Activated CD4-positive, CD25-positive, alpha-beta regulatory T cell treated with anti-CD3 and anti-CD28 coated beads, Interleukin-2, amount 50 U/mL, for 24 hours (primary cell): ENCODE measurements around the gene AKAP8L.
A peak's percentile ranks its signal among the peaks of the same experiment; 100 is the strongest.
"Not testable (repeated sequence)": the region's sequence is repeated elsewhere in the genome, so short reads cannot be mapped to it uniquely, and the experiment has no call there.

Experiments used
- ATAC-seq, 2 donors: fragments of 150-1000 bp; cut with Tn5 transposase; one replicate each; pipeline ENCODE4 v1.10.0; 2021; ENCODE audit warnings: mild to moderate bottlenecking in 1 of 2, moderate library complexity in 1 of 2

AKAP8L gene

GRCh38 chr19:15352535-15352934 lies 66.3 kb downstream of the AKAP8L start:
- not testable (repeated sequence) for ATAC-seq

DNA sequence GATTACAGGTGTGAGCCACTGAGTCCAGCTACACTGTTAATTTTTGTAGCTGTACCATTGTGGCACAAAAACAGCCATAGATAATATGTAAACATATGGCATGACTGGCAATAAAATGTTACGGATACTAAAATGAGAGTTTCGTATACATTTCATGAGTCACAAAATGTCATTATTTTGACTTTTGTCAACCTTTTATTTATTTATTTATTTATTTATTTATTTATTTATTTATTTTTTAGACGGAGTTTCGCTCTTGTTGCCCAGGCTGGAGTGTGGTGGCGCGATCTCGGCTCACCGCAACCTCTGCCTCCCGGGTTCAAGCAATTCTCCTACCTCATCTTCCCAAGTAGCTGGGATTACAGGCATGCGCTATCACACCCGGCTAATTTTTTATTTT lies 77.5 kb downstream of the AKAP8L start:
- ATAC-seq = not testable (repeated sequence)

- no peak for ATAC-seq
These were observed 78.7 kb downstream of the AKAP8L start for GRCh38 chr19:15340086-15340485.

GRCh38 chr19:15337202-15337601 lies 81.6 kb downstream of the AKAP8L start:
- ATAC-seq = no peak

GRCh38 chr19:15335992-15336391 lies 82.8 kb downstream of the AKAP8L start:
- not testable (repeated sequence) for ATAC-seq

DNA sequence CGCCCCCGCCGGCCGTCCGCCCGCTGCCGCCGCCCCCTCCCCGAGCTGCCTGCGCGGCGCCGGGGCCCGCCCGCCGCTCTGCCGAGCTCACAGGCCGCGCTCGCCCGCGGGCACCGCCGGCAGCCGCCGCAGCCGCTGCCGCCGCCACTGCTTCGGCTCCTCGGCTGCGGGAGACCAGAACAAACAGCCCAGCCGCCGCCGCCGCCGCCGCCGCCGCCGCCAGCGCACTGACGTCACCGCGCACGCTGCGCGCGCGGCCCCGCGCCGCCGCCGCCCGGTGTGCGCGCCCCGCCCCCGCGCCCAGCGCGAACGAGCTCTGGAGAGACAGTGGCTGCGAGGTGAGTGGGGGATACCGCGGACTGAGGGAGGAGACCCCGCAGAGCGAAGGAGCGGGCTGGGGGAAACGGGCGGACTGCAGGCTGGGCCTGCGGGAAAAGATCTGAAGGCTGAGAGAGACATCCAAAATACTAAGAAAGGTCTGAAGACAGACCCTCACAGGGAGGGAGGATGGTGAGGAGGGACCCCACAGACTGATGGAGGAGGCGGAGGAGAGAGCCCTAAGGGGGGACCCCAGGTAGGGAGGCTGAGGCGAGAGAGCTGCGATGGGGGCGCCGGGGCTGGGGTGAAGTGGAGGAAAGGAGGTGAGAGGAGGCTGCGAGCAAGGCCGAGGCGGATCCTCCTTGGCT lies 86.3 kb downstream of the AKAP8L start, which contains the start of gene BRD4:
Gene BRD4 (minus strand): TSS at position 229 of the 686 bp plus-strand sequence. CDS start 59,440 bp downstream, outside the sequence.
- ATAC-seq = peak; percentile 67 to 68

GRCh38 chr19:15331419-15332310 lies 87.1 kb downstream of the AKAP8L start:
- ATAC-seq = peak; percentile 61 to 62

DNA sequence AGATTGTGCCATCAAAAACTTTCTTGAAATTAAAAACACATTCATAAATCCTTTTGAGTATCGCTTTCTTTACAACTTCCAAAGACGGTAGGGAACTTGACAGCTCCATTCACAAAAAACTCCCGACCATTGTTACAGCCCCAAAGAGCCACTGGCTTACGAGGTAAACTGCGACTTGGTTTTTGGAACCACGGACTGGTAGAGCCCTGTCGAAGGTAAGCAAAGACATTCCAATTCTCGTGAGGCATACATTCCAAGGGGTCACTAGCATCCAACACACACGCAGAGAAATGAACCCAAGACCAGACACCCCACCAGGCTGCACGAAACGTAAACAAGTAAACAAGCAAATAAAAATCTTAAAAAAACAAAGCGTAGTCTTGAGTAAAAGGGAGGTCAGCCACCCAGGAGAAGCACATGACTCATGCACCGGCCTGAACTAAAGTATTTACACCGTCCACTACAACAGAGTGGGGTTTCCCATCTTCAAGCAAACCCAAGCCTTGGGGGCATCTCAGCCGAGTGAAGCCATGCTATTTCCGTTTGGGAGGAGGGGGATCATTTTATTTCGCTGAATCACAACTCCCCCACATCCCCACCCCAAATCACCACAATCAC lies 87.9 kb downstream of the AKAP8L start:
- peak in 1 of 2 donors; percentile 3 for ATAC-seq
